Hepatocyte (in vitro differentiated cells): ENCODE results near the gene YEATS2. TPM values are rescaled to one million over a fixed set of nuclear protein-coding genes. Genes with fewer than 3 reads are reported as not detected.

Experiments used
- DNase-seq: peaks from one replicate; pipeline ENCODE4 v3.0.0-alpha.2; 2016; ENCODE audit warnings: low spot score
- H2AFZ ChIP-seq: fragments of 200-600 bp; sonication (generic); 2 replicates; pipeline ENCODE4 v1.6.0; 2016; ENCODE audit warnings: antibody characterized with exemption, mild to moderate bottlenecking
- H3K27ac ChIP-seq: fragments of 200-600 bp; sonication (generic); 2 replicates; pipeline ENCODE4 v1.5.1; 2016; ENCODE audit warnings: mild to moderate bottlenecking
- H3K27me3 ChIP-seq: fragments of 200-600 bp; sonication (generic); 2 replicates; pipeline ENCODE4 v1.6.1; 2016
- H3K36me3 ChIP-seq: fragments of 200-600 bp; sonication (generic); replicated peaks from 2 replicates; pipeline ENCODE4 v1.5.1; 2016; ENCODE audit warnings: low read depth; ENCODE audit not compliant: insufficient read depth
- H3K4me1 ChIP-seq: fragments of 200-600 bp; sonication (generic); 2 replicates; pipeline ENCODE4 v1.5.1; 2016; ENCODE audit warnings: mild to moderate bottlenecking, moderate library complexity; ENCODE audit not compliant: insufficient read depth
- H3K4me2 ChIP-seq: fragments of 200-600 bp; sonication (generic); 2 replicates; pipeline ENCODE4 v1.6.0; 2016
- H3K4me3 ChIP-seq: fragments of 200-600 bp; sonication (generic); 2 replicates; pipeline ENCODE4 v1.5.1; 2016; ENCODE audit warnings: mild to moderate bottlenecking
- H3K79me2 ChIP-seq: fragments of 200-600 bp; sonication (generic); 2 replicates; pipeline ENCODE4 v1.6.0; 2017; ENCODE audit warnings: mild to moderate bottlenecking
- H3K9me2 ChIP-seq: fragments of 200-600 bp; sonication (generic); replicated peaks from 2 replicates; pipeline ENCODE4 v1.6.0; 2017; ENCODE audit warnings: mild to moderate bottlenecking; ENCODE audit not compliant: insufficient read depth
- H3K9me3 ChIP-seq: fragments of 200-600 bp; sonication (generic); 2 replicates; pipeline ENCODE4 v1.5.1; 2016; ENCODE audit warnings: low read depth, mild to moderate bottlenecking
- H4K20me1 ChIP-seq: fragments of 200-600 bp; sonication (generic); 2 replicates; pipeline ENCODE4 v1.6.0; 2016; ENCODE audit warnings: mild to moderate bottlenecking; ENCODE audit not compliant: insufficient read depth, poor library complexity, severe bottlenecking
- EZH2 ChIP-seq: fragments of 200-600 bp; sonication (generic); IDR thresholded peaks from 2 replicates; pipeline ENCODE4 v1.6.1; 2016; ENCODE audit warnings: antibody characterized with exemption, mild to moderate bottlenecking, borderline replicate concordance
- EZH2phosphoT487 ChIP-seq: fragments of 200-600 bp; sonication (generic); IDR thresholded peaks from one replicate; pipeline ENCODE4 v1.6.1; 2018; ENCODE audit warnings: antibody characterized with exemption, mild to moderate bottlenecking, low read depth, moderate library complexity; ENCODE audit not compliant: unreplicated experiment, severe bottlenecking
- WGBS: methylation state at CpG from one replicate; pipeline ENCODE4 v1.1.6; 2016; ENCODE audit warnings: low lambda C conversion rate; ENCODE audit errors: missing lambda C conversion rate; 5-methylcytosine and 5-hydroxymethylcytosine counted together
- polyA plus RNA-seq: library from polyadenylated mRNA; unstranded; fragments of >200 nt; fragmentation: Nextera tagmentation; extraction: Ambion mirVana; gene quantifications from 2 replicates; pipeline ENCODE4 v1.2.1, GENCODE V29; 2016
- total RNA-seq: library from RNA; depleted of rRNA; stranded (reverse); fragments of >200 nt; gene quantifications from 2 replicates; pipeline ENCODE4 v1.2.3, GENCODE V29; 2014
- TF ChIP-seq, protein P1 (sequence below): fragments of 200-600 bp; sonication (generic); IDR thresholded peaks from 2 replicates; pipeline ENCODE4 v1.5.1; 2016; ENCODE audit warnings: antibody characterized with exemption, mild to moderate bottlenecking; ENCODE audit not compliant: poor library complexity

The YEATS2 gene
- total and polyA plus RNA-seq, 2 experiments from 2014 or later = 12.5 to 21.5 TPM

DNA sequence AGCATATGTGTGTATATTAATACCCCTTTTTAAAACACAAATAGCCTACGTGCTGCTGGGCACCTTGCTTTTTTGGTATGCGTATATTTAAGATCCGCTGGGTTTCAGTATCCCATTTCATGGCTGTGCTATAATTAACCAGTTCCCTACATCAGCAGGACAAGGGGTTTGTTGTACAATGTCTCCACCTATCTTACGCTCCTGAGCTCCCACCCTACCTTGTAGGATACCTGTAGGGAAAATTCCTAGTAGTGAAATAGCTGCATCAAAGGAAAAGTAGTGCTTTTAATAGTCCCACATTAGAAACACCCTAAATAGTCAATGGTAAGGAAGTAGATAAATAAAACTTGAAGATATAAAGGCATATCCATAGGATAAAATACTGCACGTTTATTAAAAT lies 126.4 kb downstream of the YEATS2 start:
- Histone ChIP-seq H3K9me3 (no peaks in the 10 kb centered on the region), H3K4me3 (no peak overlapping the region)

DNA sequence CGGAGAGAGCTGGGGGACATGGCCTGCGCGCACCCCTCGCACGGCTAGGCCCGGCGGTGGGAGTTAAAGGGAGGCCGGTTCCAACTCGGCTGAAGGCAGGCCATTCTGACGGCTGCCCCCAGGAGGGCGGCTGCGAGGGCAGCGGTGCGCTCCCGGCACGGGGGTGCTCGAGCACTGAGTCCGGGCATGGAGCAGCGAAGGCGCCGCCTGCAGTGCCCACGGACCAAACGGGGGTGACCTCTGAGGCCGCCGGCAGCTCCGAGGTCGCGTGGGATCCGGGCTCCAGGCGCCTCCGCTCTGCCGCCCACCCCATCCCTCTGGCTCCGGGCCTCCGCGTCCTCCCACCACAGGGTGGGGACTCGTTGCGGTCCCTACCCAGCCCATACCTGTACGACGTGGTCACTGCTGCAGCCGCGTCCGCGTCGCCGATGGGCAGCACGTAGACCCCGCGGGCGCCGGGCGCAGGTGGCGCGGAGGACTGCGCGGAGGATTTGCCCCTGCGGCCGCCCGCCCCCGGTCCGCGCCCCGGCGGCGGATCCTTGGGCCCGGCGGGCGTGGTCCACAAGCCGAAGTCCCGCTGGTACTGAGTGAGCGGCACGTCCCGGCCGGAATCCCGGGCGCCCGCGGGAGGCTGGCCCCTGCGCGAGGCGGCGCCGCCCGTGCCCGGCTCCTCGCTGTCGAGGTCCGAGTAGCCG lies 127.3 kb downstream of the YEATS2 start:
- DNase-seq = peak; percentile 31
- Histone ChIP-seq H3K27ac (no peak overlapping the region), H2AFZ (peak overlapping the region; percentile 81), H3K9me2 (no peaks in the 10 kb centered on the region), H3K4me1 (peaks cover 8% of the 10 kb centered on the region), H3K79me2 (no peaks in the 10 kb centered on the region), H4K20me1 (no peaks in the 10 kb centered on the region), H3K9me3 (no peaks in the 10 kb centered on the region), H3K4me3 (peak overlapping the region; percentile 90), H3K27me3 (no peaks in the 10 kb centered on the region), H3K36me3 (no peaks in the 10 kb centered on the region), H3K4me2 (peak overlapping the region; percentile 99)
- TF ChIP-seq EZH2 (no peak), EZH2phosphoT487 (no peak)
- TF ChIP-seq, protein P1, sequence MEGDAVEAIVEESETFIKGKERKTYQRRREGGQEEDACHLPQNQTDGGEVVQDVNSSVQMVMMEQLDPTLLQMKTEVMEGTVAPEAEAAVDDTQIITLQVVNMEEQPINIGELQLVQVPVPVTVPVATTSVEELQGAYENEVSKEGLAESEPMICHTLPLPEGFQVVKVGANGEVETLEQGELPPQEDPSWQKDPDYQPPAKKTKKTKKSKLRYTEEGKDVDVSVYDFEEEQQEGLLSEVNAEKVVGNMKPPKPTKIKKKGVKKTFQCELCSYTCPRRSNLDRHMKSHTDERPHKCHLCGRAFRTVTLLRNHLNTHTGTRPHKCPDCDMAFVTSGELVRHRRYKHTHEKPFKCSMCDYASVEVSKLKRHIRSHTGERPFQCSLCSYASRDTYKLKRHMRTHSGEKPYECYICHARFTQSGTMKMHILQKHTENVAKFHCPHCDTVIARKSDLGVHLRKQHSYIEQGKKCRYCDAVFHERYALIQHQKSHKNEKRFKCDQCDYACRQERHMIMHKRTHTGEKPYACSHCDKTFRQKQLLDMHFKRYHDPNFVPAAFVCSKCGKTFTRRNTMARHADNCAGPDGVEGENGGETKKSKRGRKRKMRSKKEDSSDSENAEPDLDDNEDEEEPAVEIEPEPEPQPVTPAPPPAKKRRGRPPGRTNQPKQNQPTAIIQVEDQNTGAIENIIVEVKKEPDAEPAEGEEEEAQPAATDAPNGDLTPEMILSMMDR = no peak
- WGBS = 1% methylated on average over 49 of the region's 88 CpGs

More for the DNA sequence above, 126.4 kb downstream of the YEATS2 start:
- no peak for DNase-seq
- Histone ChIP-seq H3K36me3 (no peaks in the 10 kb centered on the region), H3K9me2 (no peaks in the 10 kb centered on the region), H3K27ac (no peak overlapping the region), H3K79me2 (no peaks in the 10 kb centered on the region), H2AFZ (peak overlapping the region; percentile 81), H4K20me1 (no peaks in the 10 kb centered on the region), H3K4me2 (peak overlapping the region; percentile 99), H3K4me1 (peaks cover 8% of the 10 kb centered on the region), H3K27me3 (no peaks in the 10 kb centered on the region)
- WGBS = 67% methylated on average over 5 of the region's 5 CpGs
- no peak for TF ChIP-seq EZH2phosphoT487
- TF ChIP-seq, protein P1 = no peak
- no peak for TF ChIP-seq EZH2

DNA sequence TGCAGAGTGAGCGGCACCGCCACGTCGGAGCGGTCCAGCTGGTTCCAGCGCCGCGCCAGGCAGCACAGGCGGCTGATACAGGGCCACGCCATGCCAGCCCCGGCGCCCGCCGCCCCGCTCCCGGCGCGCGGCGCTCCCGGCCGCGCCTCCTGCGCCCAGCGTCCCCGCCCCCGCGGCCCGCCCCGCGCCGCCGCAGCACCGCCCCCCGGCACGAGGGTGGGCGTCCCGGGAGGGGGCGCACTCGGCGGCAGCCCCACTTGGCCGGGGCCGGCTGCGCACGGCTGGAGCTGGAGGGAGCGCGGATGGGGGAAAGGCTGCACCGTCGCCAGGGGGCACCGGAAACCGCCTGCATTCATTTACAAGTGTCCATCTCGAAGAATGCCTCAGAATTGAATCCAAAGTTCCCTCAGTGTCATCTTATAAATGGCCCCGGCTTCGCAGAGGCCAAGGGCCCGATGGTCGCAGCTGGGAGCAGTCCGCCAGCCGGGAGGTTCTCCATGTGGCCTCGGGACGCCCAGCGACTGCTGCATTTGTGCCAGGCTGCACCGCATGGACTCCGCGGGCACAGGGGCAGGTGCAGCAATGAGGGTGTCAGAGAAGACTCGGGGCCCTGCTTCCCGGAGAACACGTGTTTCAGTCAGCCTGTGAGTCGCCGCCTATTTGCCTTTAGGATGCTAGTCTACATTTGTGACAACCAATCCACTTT lies 128.0 kb downstream of the YEATS2 start, which contains the start of gene MAP6D1:
Gene MAP6D1, minus strand, starts transcription at position 122 of the 706 bp plus-strand sequence. Its CDS starts 30 bp downstream, at position 92.
- H3K27ac ChIP-seq = no peak within 1 kb of the TSS
- TF ChIP-seq, protein P1 = peak; percentile 52
- TF ChIP-seq EZH2 = no peak
- TF ChIP-seq EZH2phosphoT487 = no peak

More for the DNA sequence above, 128.0 kb downstream of the YEATS2 start, which contains the start of gene MAP6D1:
- peak within 1 kb of the TSS; percentile 90 for H3K4me3 ChIP-seq
- H3K4me2 ChIP-seq = peak within 1 kb of the TSS; percentile 99
- no peaks in the 10 kb centered on the region for H3K9me3 ChIP-seq
- no peaks in the 10 kb centered on the region for H3K79me2 ChIP-seq
- peak within 1 kb of the TSS; percentile 81 for H2AFZ ChIP-seq
- DNase-seq = peak; percentile 72
- no peaks in the 10 kb centered on the region for H3K36me3 ChIP-seq
- no peaks in the 10 kb centered on the region for H3K9me2 ChIP-seq
- no peaks in the 10 kb centered on the region for H4K20me1 ChIP-seq
- peaks cover 8% of the 10 kb centered on the region for H3K4me1 ChIP-seq
- no peaks in the 10 kb centered on the region for H3K27me3 ChIP-seq
- WGBS = 9% methylated on average over 42 of the region's 69 CpGs
